CD4-positive, alpha-beta memory T cell (primary cell): ENCODE data around the gene ZNF580. TPM values are rescaled to one million over a fixed set of nuclear protein-coding genes. Genes with fewer than 3 reads are reported as not detected.

ENCODE experiments used
- CTCF ChIA-PET: fragments of 350-600 bp; sonication (Branson Sonifier 250); formaldehyde crosslinking; loops from one replicate; lab custom pipeline; 2021; ENCODE audit warnings: inconsistent platforms; ENCODE audit not compliant: partially characterized antibody; lab: Charles Lee
- POLR2A ChIA-PET: fragments of 350-600 bp; sonication (Branson Sonifier 250); formaldehyde crosslinking; loops from one replicate; lab custom pipeline; 2021; ENCODE audit not compliant: partially characterized antibody; lab: Charles Lee
- DNase-seq, 5 donors: peaks; one replicate each; pipeline versions ENCODE4 v3.0.0 to v3.0.0-alpha.2; 2020 to 2022; ENCODE audit warnings: mixed read lengths in 1 of 5
- H3K27ac ChIP-seq: one replicate; pipeline ENCODE4 v1.7.0; 2013; ENCODE audit warnings: low read depth, low read length
- H3K27me3 ChIP-seq: 2 replicates; pipeline ENCODE4 v1.7.0; 2013; ENCODE audit warnings: mild to moderate bottlenecking, low read length, moderate library complexity; ENCODE audit not compliant: insufficient read depth
- H3K36me3 ChIP-seq: 2 replicates; pipeline ENCODE4 v1.7.0; 2013; ENCODE audit warnings: mild to moderate bottlenecking, low read length, moderate library complexity; ENCODE audit not compliant: insufficient read depth
- H3K4me1 ChIP-seq: 2 replicates; pipeline ENCODE4 v1.7.0; 2013; ENCODE audit warnings: mild to moderate bottlenecking, low read length, moderate library complexity; ENCODE audit not compliant: insufficient read depth
- H3K4me3 ChIP-seq, 2 donors: one replicate each; pipeline ENCODE4 v1.7.0; 2013; ENCODE audit warnings: low read length in 2 of 2, mild to moderate bottlenecking in 1 of 2
- H3K9me3 ChIP-seq, 2 donors: one replicate each; pipeline ENCODE4 v1.7.0; 2013; ENCODE audit warnings: low read length in 2 of 2, control low read depth in 1 of 2; ENCODE audit not compliant: control insufficient read depth in 1 of 2
- H3K27ac Mint-ChIP-seq, 7 donors: one replicate each; pipeline ENCODE4 v1.8.0; 2020 to 2021; ENCODE audit warnings: mixed read lengths in 7 of 7, mild to moderate bottlenecking in 6 of 7, inconsistent platforms in 3 of 7, moderate library complexity in 3 of 7
- H3K27me3 Mint-ChIP-seq, 2 donors: one replicate each; pipeline ENCODE4 v1.8.0; 2020 to 2021; ENCODE audit warnings: mixed read lengths in 2 of 2
- H3K36me3 Mint-ChIP-seq, 2 donors: one replicate each; pipeline ENCODE4 v1.8.0; 2020 to 2021; ENCODE audit warnings: mixed read lengths in 2 of 2, inconsistent platforms in 1 of 2, mild to moderate bottlenecking in 1 of 2
- H3K4me1 Mint-ChIP-seq, 4 donors: one replicate each; pipeline ENCODE4 v1.8.0; 2020 to 2021; ENCODE audit warnings: mixed read lengths in 4 of 4, mild to moderate bottlenecking in 1 of 4
- H3K4me3 Mint-ChIP-seq, 8 donors: one replicate each; pipeline ENCODE4 v1.8.0; 2020 to 2021; ENCODE audit warnings: mixed read lengths in 8 of 8, mild to moderate bottlenecking in 7 of 8, moderate library complexity in 6 of 8, inconsistent platforms in 3 of 8
- H3K9me3 Mint-ChIP-seq, 8 donors: one replicate each; pipeline ENCODE4 v1.8.0; 2020 to 2021; ENCODE audit warnings: mixed read lengths in 8 of 8, mild to moderate bottlenecking in 5 of 8, inconsistent platforms in 3 of 8, moderate library complexity in 1 of 8
- intact Hi-C: fragments of 100-400 bp; cut with micrococcal nuclease; formaldehyde crosslinking; loops from one replicate; pipeline ENCODE4 v1.15.1; 2023
- polyA plus RNA-seq, 2 donors: library from polyadenylated mRNA; unstranded; fragments of 300-500 nt; fragmentation: Illumina TruSeq; gene quantifications; one replicate each; pipeline ENCODE4 v1.2.3, GENCODE V29; 2021
- total RNA-seq, 2 experiments: library from RNA; stranded (reverse); gene quantifications; one replicate each; pipeline ENCODE4 v1.2.3, GENCODE V29; 2021

ZNF580 gene
- total and polyA plus RNA-seq, 4 experiments from 2014 or later, result 7.2 to 105 (median 55.2) TPM

GRCh38 chr19:55680339-55681130, 39.7 kb downstream of the ZNF580 start:
- POLR2A ChIA-PET, result no interaction called here
- Histone ChIP-seq H3K4me3 (no peak overlapping the region), H3K9me3 (no peaks in the 10 kb centered on the region), H3K4me1 (peaks cover 49% of the 10 kb centered on the region), H3K27ac (no peak overlapping the region), H3K27me3 (no peaks in the 10 kb centered on the region), H3K36me3 (peaks cover 47% of the 10 kb centered on the region)
- peaks cover 18 to 61% of the 10 kb centered on the region in 2 donors for H3K36me3 Mint-ChIP-seq
- H3K9me3 Mint-ChIP-seq, result no peaks in the 10 kb centered on the region
- no peaks in the 10 kb centered on the region for H3K27me3 Mint-ChIP-seq
- peak in 1 of 5 donors; percentile 33 for DNase-seq
- intact Hi-C loops, result no loop called here
- peaks cover 26 to 67% (median 35%) of the 10 kb centered on the region in 4 donors for H3K4me1 Mint-ChIP-seq
- no peak overlapping the region for H3K4me3 Mint-ChIP-seq
- CTCF ChIA-PET, result no interaction called here
- peak overlapping the region in 2 of 7 donors; percentile 15 to 42 for H3K27ac Mint-ChIP-seq

- Histone ChIP-seq H3K27ac (no peak overlapping the region), H3K4me3 (no peak overlapping the region), H3K4me1 (peaks cover 41% of the 10 kb centered on the region), H3K9me3 (no peaks in the 10 kb centered on the region), H3K27me3 (no peaks in the 10 kb centered on the region), H3K36me3 (peaks cover 55% of the 10 kb centered on the region)
- no peaks in the 10 kb centered on the region for H3K27me3 Mint-ChIP-seq
- peaks cover 20 to 64% (median 27%) of the 10 kb centered on the region in 4 donors for H3K4me1 Mint-ChIP-seq
- peaks cover 18 to 63% of the 10 kb centered on the region in 2 donors for H3K36me3 Mint-ChIP-seq
- no peak overlapping the region for H3K4me3 Mint-ChIP-seq
- intact Hi-C loops, result no loop called here
- H3K27ac Mint-ChIP-seq, result no peak overlapping the region
- H3K9me3 Mint-ChIP-seq, result no peaks in the 10 kb centered on the region
- POLR2A ChIA-PET, result no interaction called here
- DNase-seq, result no peak
- CTCF ChIA-PET, result interaction anchor here (1.0 kb wide), 1 partner anchor 10 kb away, joined by 3 read pairs; no protein-coding TSS in a partner anchor
Observed at GRCh38 chr19:55681131-55682092, 40.6 kb downstream of the ZNF580 start.

DNA sequence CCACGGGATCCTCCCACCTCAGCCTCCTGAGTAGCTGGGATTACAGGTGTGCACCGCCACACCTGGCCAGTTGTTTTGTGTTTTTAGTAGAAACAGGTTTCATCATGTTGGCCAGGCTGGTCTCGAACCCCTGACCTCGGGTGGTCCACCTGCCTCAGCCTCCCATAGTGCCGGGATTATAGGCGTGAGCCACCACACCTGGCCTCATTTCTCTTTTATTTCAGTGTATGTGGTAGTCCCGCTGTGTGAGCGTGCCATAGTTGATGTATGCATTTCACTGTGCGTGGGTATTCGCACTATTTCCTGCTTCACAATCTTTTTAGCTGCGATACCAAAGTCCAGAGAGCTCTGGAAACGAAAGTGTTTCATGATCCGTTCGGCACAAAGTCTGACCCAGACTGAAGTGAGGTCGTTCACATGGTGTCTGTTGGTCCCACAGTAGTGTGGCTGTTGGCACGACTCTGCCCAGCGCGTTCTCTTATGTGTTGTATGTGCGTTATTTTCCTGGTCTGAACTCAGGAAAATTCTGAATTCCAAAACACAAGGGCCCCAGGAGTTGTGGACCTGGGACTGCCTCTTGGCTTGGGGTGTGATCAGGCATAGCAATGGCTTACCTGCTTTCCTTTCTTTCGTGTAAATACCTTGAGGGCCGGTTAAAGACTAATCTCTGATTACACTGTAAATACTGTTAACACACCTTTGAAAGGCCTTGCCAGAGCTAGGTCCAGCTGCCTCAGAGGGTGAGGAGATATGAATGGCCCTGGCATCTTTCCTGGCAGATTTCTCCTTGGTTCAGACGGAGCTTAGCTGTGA, 42.9 kb downstream of the ZNF580 start:
- no peaks in the 10 kb centered on the region for H3K27me3 Mint-ChIP-seq
- ChIA-PET CTCF (no interaction called here), POLR2A (no interaction called here)
- H3K27ac Mint-ChIP-seq, result no peak overlapping the region
- intact Hi-C loops, result no loop called here
- Histone ChIP-seq H3K36me3 (peaks cover 62% of the 10 kb centered on the region), H3K4me3 (no peak overlapping the region), H3K27me3 (no peaks in the 10 kb centered on the region), H3K4me1 (peaks cover 19% of the 10 kb centered on the region), H3K9me3 (no peaks in the 10 kb centered on the region), H3K27ac (no peak overlapping the region)
- DNase-seq, result no peak
- H3K4me1 Mint-ChIP-seq, result peaks cover 4 to 42% (median 10%) of the 10 kb centered on the region in 4 donors
- H3K9me3 Mint-ChIP-seq, result no peaks in the 10 kb centered on the region
- H3K4me3 Mint-ChIP-seq, result no peak overlapping the region
- H3K36me3 Mint-ChIP-seq, result peaks cover 10 to 62% of the 10 kb centered on the region in 2 donors

GRCh38 chr19:55684946-55685681, 44.3 kb downstream of the ZNF580 start:
- Histone ChIP-seq H3K27ac (no peak overlapping the region), H3K27me3 (no peaks in the 10 kb centered on the region), H3K36me3 (peaks cover 62% of the 10 kb centered on the region), H3K4me3 (no peak overlapping the region), H3K4me1 (peaks cover 7% of the 10 kb centered on the region), H3K9me3 (no peaks in the 10 kb centered on the region)
- CTCF ChIA-PET, result no interaction called here
- no peak for DNase-seq
- Mint-ChIP-seq H3K36me3 (peaks cover 7 to 55% of the 10 kb centered on the region in 2 donors), H3K4me3 (no peak overlapping the region), H3K27me3 (no peaks in the 10 kb centered on the region), H3K9me3 (no peaks in the 10 kb centered on the region), H3K4me1 (peaks cover 0 to 29% (median 4%) of the 10 kb centered on the region in 4 donors), H3K27ac (no peak overlapping the region)
- POLR2A ChIA-PET, result no interaction called here
- intact Hi-C loops, result no loop called here

GRCh38 chr19:55685776-55686175, 45.0 kb downstream of the ZNF580 start:
- Mint-ChIP-seq H3K27ac (peak overlapping the region in 2 of 7 donors; percentile 8 to 29), H3K4me1 (peaks cover 0 to 22% (median 4%) of the 10 kb centered on the region in 4 donors), H3K4me3 (no peak overlapping the region), H3K36me3 (peaks cover 3 to 52% of the 10 kb centered on the region in 2 donors), H3K9me3 (no peaks in the 10 kb centered on the region), H3K27me3 (no peaks in the 10 kb centered on the region)
- peaks cover under 1% of the 10 kb centered on the region for H3K4me1 ChIP-seq
- CTCF ChIA-PET, result no interaction called here
- H3K4me3 ChIP-seq, result no peak overlapping the region
- H3K36me3 ChIP-seq, result peaks cover 61% of the 10 kb centered on the region
- POLR2A ChIA-PET, result no interaction called here
- H3K27ac ChIP-seq, result no peak overlapping the region
- DNase-seq, result no peak
- H3K9me3 ChIP-seq, result no peaks in the 10 kb centered on the region
- H3K27me3 ChIP-seq, result no peaks in the 10 kb centered on the region
- intact Hi-C loops, result no loop called here

DNA sequence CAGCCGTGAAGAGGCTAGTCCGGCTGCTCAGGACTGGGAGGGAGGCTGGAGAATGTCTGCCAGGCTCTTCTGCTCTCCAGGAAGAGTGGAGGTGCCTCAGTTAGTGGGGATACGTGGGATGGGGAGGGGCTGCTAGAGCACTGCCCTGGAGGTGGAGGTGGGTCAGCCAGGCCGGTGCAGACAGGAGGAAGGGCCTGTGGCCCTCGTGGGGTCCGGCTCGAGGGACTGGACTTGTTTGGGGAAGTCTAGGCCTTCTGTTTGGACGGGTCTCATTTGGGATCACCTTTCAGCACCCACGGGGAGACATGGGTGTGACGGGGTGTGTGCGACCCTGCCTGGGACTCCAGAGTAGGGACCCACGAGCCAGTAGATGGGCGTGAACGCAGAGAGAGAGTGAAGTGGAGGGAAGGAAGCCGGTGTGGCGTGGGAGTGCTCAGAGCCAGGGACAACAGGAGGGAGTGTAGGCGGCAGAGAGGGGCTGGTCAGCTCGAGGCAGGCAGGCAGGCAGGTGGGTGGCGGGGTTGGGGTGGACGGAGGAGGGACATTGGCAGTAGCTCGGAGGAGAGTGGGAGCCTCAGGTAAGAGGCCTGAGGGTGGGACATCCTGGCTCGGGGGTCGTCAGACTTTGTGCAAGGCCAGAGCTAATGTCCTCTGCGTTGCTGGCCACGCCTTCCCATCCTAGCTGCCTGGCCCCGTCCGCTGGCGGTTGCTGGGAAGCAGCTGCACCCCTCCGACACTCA, 45.7 kb downstream of the ZNF580 start:
- Mint-ChIP-seq H3K4me3 (no peak overlapping the region), H3K27me3 (no peaks in the 10 kb centered on the region), H3K36me3 (peaks cover 3 to 56% of the 10 kb centered on the region in 2 donors), H3K9me3 (no peaks in the 10 kb centered on the region), H3K4me1 (peaks cover 0 to 20% (median 4%) of the 10 kb centered on the region in 4 donors), H3K27ac (peak overlapping the region in 2 of 7 donors; percentile 55 to 74)
- Histone ChIP-seq H3K36me3 (peaks cover 60% of the 10 kb centered on the region), H3K27ac (no peak overlapping the region), H3K27me3 (no peaks in the 10 kb centered on the region), H3K4me1 (no peaks in the 10 kb centered on the region), H3K9me3 (no peaks in the 10 kb centered on the region), H3K4me3 (no peak overlapping the region)
- CTCF ChIA-PET, result no interaction called here
- POLR2A ChIA-PET, result no interaction called here
- no peak for DNase-seq
- intact Hi-C loops, result no loop called here
